ENCODE measurements around the gene PRKCB. TPM values are rescaled to one million over a fixed set of nuclear protein-coding genes. Genes with fewer than 3 reads are reported as not detected.
"Not testable (repeated sequence)": the region's sequence is repeated elsewhere in the genome, so short reads cannot be mapped to it uniquely, and the experiment has no call there.

PRKCB gene
- polyA plus RNA-seq, 3 donors, result 4.1 to 5.4 (median 4.2) TPM

- DNase-seq (ENCODE audit: extremely low read depth in 1 of 11, low read depth in 9 of 11, low spot score in 4 of 11), result no peak
These were observed 294.8 kb downstream of the PRKCB start for GRCh38 chr16:24130494-24131085.

DNA sequence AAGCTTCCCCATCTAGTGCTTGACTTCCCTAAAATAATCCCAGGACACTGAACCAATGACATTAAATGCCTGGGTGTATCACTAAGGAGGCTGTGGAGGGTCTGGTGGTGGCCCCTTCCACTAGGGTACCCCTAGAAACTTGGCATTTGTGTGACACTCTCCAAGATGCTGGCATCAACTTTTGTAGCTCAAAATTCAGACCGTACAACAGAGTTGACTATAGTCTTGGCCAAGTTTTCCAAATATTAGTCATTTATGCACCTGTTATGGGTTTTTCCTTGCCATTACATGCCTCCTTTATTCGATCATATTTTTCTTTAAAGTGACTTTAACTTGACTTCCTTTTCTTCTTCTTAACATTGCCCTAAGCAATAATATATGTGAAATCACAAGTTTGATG is 295.5 kb downstream of the PRKCB start:
- no peak for DNase-seq (ENCODE audit: extremely low read depth in 1 of 11, low read depth in 9 of 11, low spot score in 4 of 11)

DNA sequence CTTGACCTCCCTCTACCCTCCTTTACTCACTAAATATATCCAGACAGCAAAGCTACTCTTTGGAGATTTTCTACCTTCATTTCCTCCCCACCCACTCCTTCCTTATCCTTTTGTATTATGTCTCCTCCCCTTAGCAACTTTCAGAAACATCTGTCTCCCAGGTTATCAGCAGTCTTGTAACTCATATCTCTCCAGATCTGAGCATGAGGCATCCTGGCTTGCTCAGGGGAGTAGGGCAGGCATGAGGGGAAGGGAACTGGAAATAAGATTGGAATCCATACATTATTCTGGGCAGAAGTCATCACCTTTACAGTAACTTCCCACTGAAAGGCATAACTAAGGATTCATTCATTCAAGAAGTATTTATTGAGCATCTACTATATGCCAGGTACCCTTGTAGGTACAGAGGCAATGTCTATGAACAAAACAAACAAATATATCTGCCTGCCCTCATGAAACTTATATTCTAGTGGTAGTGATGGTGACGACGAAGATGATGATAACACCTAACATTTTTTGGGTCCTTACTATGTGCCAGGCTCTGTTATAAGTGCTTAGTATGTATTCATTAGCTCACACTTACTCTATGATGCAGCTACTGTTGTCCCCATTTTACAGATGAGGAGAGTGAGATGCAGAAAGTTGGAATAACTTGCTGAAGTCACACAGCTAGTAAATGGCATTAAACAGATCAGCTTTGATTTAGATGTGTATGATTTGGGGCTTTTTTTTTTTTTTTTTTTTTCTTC is 296.4 kb downstream of the PRKCB start:
- no peak for DNase-seq (ENCODE audit: extremely low read depth in 1 of 11, low read depth in 9 of 11, low spot score in 4 of 11)

DNA sequence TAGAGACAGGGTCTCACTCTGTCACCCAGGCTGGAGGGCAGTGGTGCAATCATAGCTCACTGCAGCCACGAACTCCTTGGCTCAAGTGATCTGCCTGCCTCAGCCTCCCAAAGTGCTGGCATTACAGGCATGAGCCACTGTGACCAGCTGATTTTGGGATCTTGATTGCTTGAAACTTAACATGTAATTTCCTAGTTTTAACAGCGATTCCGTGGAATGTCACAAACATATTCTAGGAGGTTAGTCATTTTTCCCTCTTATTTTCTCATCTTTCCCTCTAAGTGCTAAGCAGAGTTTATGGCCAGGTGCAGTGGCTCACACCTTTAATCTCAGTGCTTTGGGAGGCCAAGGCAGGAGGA is 297.0 kb downstream of the PRKCB start:
- no peak for DNase-seq (ENCODE audit: extremely low read depth in 1 of 11, low read depth in 9 of 11, low spot score in 4 of 11)

GRCh38 chr16:24135624-24136565 is 300.1 kb downstream of the PRKCB start:
- DNase-seq (ENCODE audit: extremely low read depth in 1 of 11, low read depth in 9 of 11, low spot score in 4 of 11), result no peak

GRCh38 chr16:24138024-24138423 is 302.2 kb downstream of the PRKCB start:
- peak in 1 of 11 donors; percentile 3 for DNase-seq (ENCODE audit: extremely low read depth in 1 of 11, low read depth in 9 of 11, low spot score in 4 of 11)

DNA sequence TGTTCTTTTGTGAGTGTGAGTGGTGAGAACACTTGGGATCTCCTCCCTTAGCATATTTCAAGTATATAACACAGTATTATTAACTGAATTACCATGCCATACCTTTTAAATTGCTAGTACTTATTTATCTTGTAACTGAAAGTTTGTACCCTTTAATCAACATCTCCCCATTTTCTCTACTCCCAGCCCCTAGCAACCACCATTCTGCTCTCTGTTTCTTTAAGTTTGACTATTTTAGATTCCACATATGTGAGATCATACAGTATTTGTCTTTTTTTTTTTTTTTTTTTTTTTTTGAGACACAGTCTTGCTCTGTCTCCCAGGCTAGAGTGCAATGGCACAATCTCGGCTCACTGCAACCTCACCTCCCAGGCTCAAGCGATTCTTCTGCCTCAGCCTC is 302.8 kb downstream of the PRKCB start:
- DNase-seq (ENCODE audit: extremely low read depth in 1 of 11, low read depth in 9 of 11, low spot score in 4 of 11), result no peak

DNA sequence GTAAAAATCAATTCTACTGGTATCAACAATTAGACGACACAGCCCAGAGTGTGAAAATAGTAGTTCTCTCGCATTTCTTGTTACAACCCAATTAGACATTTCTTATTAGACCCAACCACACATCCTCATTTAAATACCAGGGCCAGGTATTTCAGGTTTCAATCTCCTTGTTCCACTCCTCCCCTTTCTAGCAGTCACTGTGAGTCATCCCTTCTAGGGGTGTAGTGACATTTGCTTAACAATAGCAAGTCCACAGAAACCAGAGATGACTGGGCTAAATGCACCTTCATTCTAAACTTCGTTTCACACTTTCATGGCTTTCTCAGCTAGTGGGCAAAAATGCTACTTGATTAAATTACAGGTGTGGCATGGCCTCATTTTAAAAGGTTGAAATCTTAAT is 303.5 kb downstream of the PRKCB start:
- no peak for DNase-seq (ENCODE audit: extremely low read depth in 1 of 11, low read depth in 9 of 11, low spot score in 4 of 11)

GRCh38 chr16:24140730-24141129 is 304.9 kb downstream of the PRKCB start:
- DNase-seq (ENCODE audit: extremely low read depth in 1 of 11, low read depth in 9 of 11, low spot score in 4 of 11), result no peak

- no peak for DNase-seq (ENCODE audit: extremely low read depth in 1 of 11, low read depth in 9 of 11, low spot score in 4 of 11)
These were observed 305.7 kb downstream of the PRKCB start for GRCh38 chr16:24141466-24141865.

- no peak for DNase-seq (ENCODE audit: extremely low read depth in 1 of 11, low read depth in 9 of 11, low spot score in 4 of 11)
These were observed 306.1 kb downstream of the PRKCB start for GRCh38 chr16:24141917-24142316.

DNA sequence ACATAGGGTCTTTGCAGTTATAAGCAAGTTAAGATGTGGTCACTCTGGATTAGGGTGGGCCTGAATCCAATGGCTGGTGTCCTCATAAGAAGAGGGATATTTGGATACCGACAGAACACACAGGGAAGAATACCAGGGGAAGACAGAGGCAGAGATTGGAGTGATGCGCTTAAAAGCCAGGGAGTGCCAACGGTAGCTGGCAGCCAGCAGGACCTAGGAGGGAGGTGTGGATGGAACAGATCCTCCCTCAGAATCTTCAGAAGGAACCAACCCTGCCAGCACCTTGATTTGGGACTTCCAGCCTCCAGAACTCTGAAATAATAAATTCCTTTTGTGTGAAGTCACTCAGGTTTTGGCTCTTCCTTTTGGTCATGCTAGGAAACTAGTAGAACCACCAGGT is 310.1 kb downstream of the PRKCB start:
- DNase-seq (ENCODE audit: extremely low read depth in 1 of 11, low read depth in 9 of 11, low spot score in 4 of 11), result no peak

DNA sequence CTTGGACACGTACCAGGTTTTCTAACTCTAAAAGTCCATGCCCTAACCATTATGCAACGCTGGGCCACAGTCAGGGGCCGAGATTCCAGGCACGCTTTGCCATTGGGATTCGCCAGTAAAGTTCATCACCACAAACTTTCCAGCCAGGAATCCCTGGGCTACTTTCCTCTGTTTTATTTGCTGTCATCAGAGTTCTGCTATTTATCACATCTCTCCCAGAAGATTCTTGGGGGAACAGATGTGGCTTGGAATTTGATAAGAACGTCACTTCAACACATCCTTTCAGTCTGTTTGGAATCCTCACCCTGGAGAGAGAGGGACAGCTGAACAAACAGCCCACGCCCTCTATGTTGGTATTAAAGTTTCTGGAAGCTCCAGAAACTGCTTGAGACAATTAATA is 310.7 kb downstream of the PRKCB start:
- no peak for DNase-seq (ENCODE audit: extremely low read depth in 1 of 11, low read depth in 9 of 11, low spot score in 4 of 11)

GRCh38 chr16:24149102-24149501 is 313.3 kb downstream of the PRKCB start:
- DNase-seq (ENCODE audit: extremely low read depth in 1 of 11, low read depth in 9 of 11, low spot score in 4 of 11), result no peak

- no peak for DNase-seq (ENCODE audit: extremely low read depth in 1 of 11, low read depth in 9 of 11, low spot score in 4 of 11)
These were observed 314.5 kb downstream of the PRKCB start for GRCh38 chr16:24150282-24150681.

GRCh38 chr16:24151482-24151939 is 315.7 kb downstream of the PRKCB start:
- no peak for DNase-seq (ENCODE audit: extremely low read depth in 1 of 11, low read depth in 9 of 11, low spot score in 4 of 11)

DNA sequence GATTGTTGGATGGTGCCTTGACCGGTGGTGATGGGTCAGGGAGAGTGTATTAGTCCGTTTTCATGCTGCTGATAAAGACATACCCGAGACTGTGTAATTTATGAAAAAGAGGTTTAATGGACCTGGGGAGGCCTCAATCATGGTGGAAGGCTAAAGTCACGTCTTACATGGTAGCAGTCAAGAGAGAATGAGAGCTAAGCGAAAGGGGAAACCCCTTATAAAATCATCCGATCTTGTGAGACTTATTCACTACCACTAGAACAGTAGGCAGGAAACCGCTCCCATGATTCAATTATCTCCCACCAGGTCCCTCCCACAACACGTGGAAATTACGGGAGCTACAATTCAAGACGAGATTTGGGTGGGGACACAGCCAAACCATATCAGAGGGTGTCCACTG is 316.3 kb downstream of the PRKCB start:
- DNase-seq (ENCODE audit: extremely low read depth in 1 of 11, low read depth in 9 of 11, low spot score in 4 of 11), result not testable (repeated sequence)

DNA sequence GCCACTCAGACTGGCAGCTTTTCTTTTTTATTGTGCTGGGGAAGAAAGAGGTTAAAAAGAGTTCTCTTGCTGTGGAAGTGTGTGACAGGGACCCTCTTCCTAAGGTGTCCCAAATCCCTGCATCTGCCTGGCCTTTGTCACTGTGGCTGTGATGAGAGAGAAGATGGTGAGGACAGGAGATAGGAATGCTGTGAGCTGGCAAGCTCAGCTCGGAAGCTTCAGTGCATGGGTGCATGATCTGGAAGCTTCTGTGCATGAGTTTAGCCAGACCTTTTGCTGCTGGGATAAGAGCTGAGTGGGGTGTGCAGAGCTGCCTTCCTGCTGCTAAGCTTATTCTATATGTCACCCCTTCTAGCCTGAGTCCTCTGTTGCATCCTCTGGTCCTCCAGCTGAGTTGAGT is 317.0 kb downstream of the PRKCB start:
- no peak for DNase-seq (ENCODE audit: extremely low read depth in 1 of 11, low read depth in 9 of 11, low spot score in 4 of 11)

GRCh38 chr16:24156777-24157176 is 321.0 kb downstream of the PRKCB start:
- DNase-seq (ENCODE audit: extremely low read depth in 1 of 11, low read depth in 9 of 11, low spot score in 4 of 11), result no peak

DNA sequence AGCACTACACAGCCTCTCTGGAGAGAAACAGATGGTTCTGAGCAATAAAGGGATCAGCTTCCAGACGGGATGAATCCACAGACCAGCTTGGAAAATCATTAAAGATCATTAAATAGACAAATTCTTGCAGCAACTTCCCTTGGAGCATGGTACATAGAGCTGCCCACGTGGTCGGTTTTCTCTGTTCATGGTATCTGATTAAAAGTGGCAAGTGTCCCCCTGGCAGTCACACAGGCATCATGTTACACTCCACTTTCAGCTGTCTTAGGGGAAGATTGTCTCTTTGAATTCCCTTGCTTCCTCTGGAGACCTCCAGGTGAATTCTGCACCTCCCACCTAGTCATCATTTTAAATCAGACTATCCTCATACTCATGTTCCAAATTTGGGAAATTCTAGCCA is 328.2 kb downstream of the PRKCB start:
- peak in 3 of 11 donors; percentile 2 to 17 (median 3) for DNase-seq (ENCODE audit: extremely low read depth in 1 of 11, low read depth in 9 of 11, low spot score in 4 of 11)

All from renal cortex interstitium (tissue), 11 donors.